Measurements from ENCODE around the gene CD300LD. TPM values are rescaled to one million over a fixed set of nuclear protein-coding genes. Genes with fewer than 3 reads are reported as not detected.

CD300LD gene
- total and polyA plus RNA-seq, 12 donors = not detected

GRCh38 chr17:74543891-74544760 is 48.0 kb downstream of the CD300LD start:
- TF ChIP-seq CTCF (IDR thresholded peaks at IDR 0.05) (no peak), POLR2A (IDR thresholded peaks at IDR 0.05) (no peak)
- intact Hi-C loops (cut with DNase I) = no loop called here
- H3K4me1 ChIP-seq (replicated peaks in 1 of 2) = no peaks in the 10 kb centered on the region
- H3K27me3 ChIP-seq = no peaks in the 10 kb centered on the region
- H3K9me3 ChIP-seq (replicated peaks in 1 of 3) = no peaks in the 10 kb centered on the region
- DNase-seq = no peak
- no peak overlapping the region for H3K27ac ChIP-seq
- WGBS, 4 donors = 74 to 90% (median 79%) methylated on average over 11 to 18 of the region's 18 CpGs
- no peaks in the 10 kb centered on the region for H3K36me3 ChIP-seq (replicated peaks in 1 of 2)
- no peak overlapping the region for H3K4me3 ChIP-seq

- H3K9me3 ChIP-seq (replicated peaks in 1 of 3) = no peaks in the 10 kb centered on the region
- H3K36me3 ChIP-seq (replicated peaks in 1 of 2) = no peaks in the 10 kb centered on the region
- no peak overlapping the region for H3K27ac ChIP-seq
- TF ChIP-seq POLR2A (IDR thresholded peaks at IDR 0.05) (no peak), CTCF (IDR thresholded peaks at IDR 0.05) (no peak)
- WGBS, 4 donors = 74 to 79% (median 77%) methylated on average over 14 of the region's 14 CpGs
- intact Hi-C loops (cut with DNase I) = no loop called here
- no peaks in the 10 kb centered on the region for H3K4me1 ChIP-seq (replicated peaks in 1 of 2)
- no peaks in the 10 kb centered on the region for H3K27me3 ChIP-seq
- DNase-seq = no peak
- H3K4me3 ChIP-seq = no peak overlapping the region
Observed at GRCh38 chr17:74543406-74543805, 48.7 kb downstream of the CD300LD start.

GRCh38 chr17:74542727-74543383 is 49.2 kb downstream of the CD300LD start:
- 82 to 91% (median 84%) methylated on average over 7 to 17 of the region's 17 CpGs for WGBS, 4 donors
- H3K9me3 ChIP-seq (replicated peaks in 1 of 3) = no peaks in the 10 kb centered on the region
- DNase-seq = no peak
- no peak overlapping the region for H3K4me3 ChIP-seq
- no peak overlapping the region for H3K27ac ChIP-seq
- no peaks in the 10 kb centered on the region for H3K36me3 ChIP-seq (replicated peaks in 1 of 2)
- intact Hi-C loops (cut with DNase I) = no loop called here
- H3K27me3 ChIP-seq = no peaks in the 10 kb centered on the region
- TF ChIP-seq POLR2A (IDR thresholded peaks at IDR 0.05) (no peak), CTCF (IDR thresholded peaks at IDR 0.05) (no peak)
- no peaks in the 10 kb centered on the region for H3K4me1 ChIP-seq (replicated peaks in 1 of 2)

- no peak for DNase-seq
- H3K36me3 ChIP-seq (replicated peaks in 1 of 2) = no peaks in the 10 kb centered on the region
- no peak overlapping the region for H3K27ac ChIP-seq
- intact Hi-C loops (cut with DNase I) = no loop called here
- TF ChIP-seq CTCF (IDR thresholded peaks at IDR 0.05) (no peak), POLR2A (IDR thresholded peaks at IDR 0.05) (no peak)
- no peaks in the 10 kb centered on the region for H3K9me3 ChIP-seq (replicated peaks in 1 of 3)
- H3K27me3 ChIP-seq = no peaks in the 10 kb centered on the region
- no peaks in the 10 kb centered on the region for H3K4me1 ChIP-seq (replicated peaks in 1 of 2)
- WGBS, 4 donors = 84 to 90% (median 87%) methylated on average over 4 to 5 of the region's 5 CpGs
- no peak overlapping the region for H3K4me3 ChIP-seq
Observed at GRCh38 chr17:74542166-74542565, 49.9 kb downstream of the CD300LD start.
